PC-3 (cell line): Measurements from ENCODE around the gene FRMPD1. TPM values are rescaled to one million over a fixed set of nuclear protein-coding genes. Genes with fewer than 3 reads are reported as not detected.

Source experiments
- ATAC-seq: fragments of 200-7000 bp; cut with Tn5 transposase; 2 replicates; pipeline ENCODE4 v1.9.1; 2020; ENCODE audit warnings: mild to moderate bottlenecking, moderate library complexity
- BruUV-seq: library from RNA; stranded (reverse); fragments of 400-500 nt; replicated peaks from 2 replicates; lab custom pipeline; 2021; lab: Mats Ljungman, UMichigan
- CTCF ChIA-PET: fragments of 300-600 bp; sonication (Branson Sonifier 250); formaldehyde crosslinking; loops from one replicate; lab custom pipeline; 2022; ENCODE audit warnings: antibody characterized with exemption; lab: Charles Lee
- POLR2A ChIA-PET: fragments of 300-600 bp; sonication (Branson Sonifier 250); formaldehyde crosslinking; loops from one replicate; lab custom pipeline; 2022; ENCODE audit warnings: antibody characterized with exemption; ENCODE audit not compliant: unreplicated experiment; lab: Charles Lee
- DNase-seq: peaks from one replicate; pipeline ENCODE4 v3.0.0-alpha.2; 2015
- H2AFZ ChIP-seq: fragments of 300-600 bp; sonication (generic); 2 replicates; pipeline ENCODE4 v1.6.0; 2016; ENCODE audit warnings: antibody characterized with exemption, low read length
- H3F3A ChIP-seq: fragments of 300-600 bp; sonication (generic); one replicate; pipeline ENCODE4 v1.6.0; 2017; ENCODE audit warnings: antibody characterized with exemption, low read length, control low read depth, mild to moderate bottlenecking; ENCODE audit not compliant: unreplicated experiment
- H3K27ac ChIP-seq: fragments of 300-600 bp; sonication (generic); 2 replicates; pipeline ENCODE4 v1.5.1; 2016; ENCODE audit warnings: mild to moderate bottlenecking, low read length
- H3K27me3 ChIP-seq: fragments of 300-600 bp; sonication (generic); 2 replicates; pipeline ENCODE4 v1.6.1; 2016; ENCODE audit warnings: low read length, mixed read lengths
- H3K36me3 ChIP-seq: fragments of 300-600 bp; sonication (generic); 2 replicates; pipeline ENCODE4 v1.6.1; 2016; ENCODE audit warnings: low read depth, mixed run types, low read length, mixed read lengths
- H3K4me1 ChIP-seq: fragments of 300-600 bp; sonication (generic); 2 replicates; pipeline ENCODE4 v1.5.1; 2016; ENCODE audit warnings: low read length; ENCODE audit not compliant: insufficient read depth
- H3K4me2 ChIP-seq: fragments of 300-600 bp; sonication (generic); 2 replicates; pipeline ENCODE4 v1.6.0; 2016; ENCODE audit warnings: low read length
- H3K4me3 ChIP-seq: fragments of 300-600 bp; sonication (generic); 2 replicates; pipeline ENCODE4 v1.5.1; 2016; ENCODE audit warnings: mild to moderate bottlenecking, low read length, mixed read lengths
- H3K79me2 ChIP-seq: fragments of 300-600 bp; sonication (generic); 2 replicates; pipeline ENCODE4 v1.6.1; 2017; ENCODE audit warnings: low read length, mixed read lengths
- H3K9ac ChIP-seq: fragments of 300-600 bp; sonication (generic); 2 replicates; pipeline ENCODE4 v1.6.0; 2016; ENCODE audit warnings: mild to moderate bottlenecking, low read length
- H3K9me2 ChIP-seq: fragments of 300-600 bp; sonication (generic); replicated peaks from 2 replicates; pipeline ENCODE4 v1.6.1; 2016; ENCODE audit warnings: mixed run types, low read length, mixed read lengths
- H3K9me3 ChIP-seq: fragments of 300-600 bp; sonication (generic); 2 replicates; pipeline ENCODE4 v1.6.1; 2016; ENCODE audit warnings: low read length, mixed read lengths
- H4K20me1 ChIP-seq: fragments of 300-600 bp; sonication (generic); 2 replicates; pipeline ENCODE4 v1.6.1; 2016; ENCODE audit warnings: low read length, mixed read lengths
- EZH2 ChIP-seq: fragments of 300-600 bp; sonication (generic); IDR thresholded peaks from one replicate; pipeline ENCODE4 v1.6.1; 2017; ENCODE audit warnings: antibody characterized with exemption, mild to moderate bottlenecking, low read length; ENCODE audit not compliant: unreplicated experiment
- EZH2phosphoT487 ChIP-seq: fragments of 300-600 bp; sonication (generic); IDR thresholded peaks from 2 replicates; pipeline ENCODE4 v1.6.1; 2018; ENCODE audit warnings: mild to moderate bottlenecking, antibody characterized with exemption, low read length, borderline replicate concordance
- intact Hi-C: fragments of 100-400 bp; cut with micrococcal nuclease; formaldehyde crosslinking; loops from 2 replicates; pipeline ENCODE4 v1.9.0; 2023
- total RNA-seq: library from RNA; depleted of rRNA; stranded (reverse); fragments of >200 nt; gene quantifications from 2 replicates; pipeline ENCODE4 v1.2.3, GENCODE V29; 2014
- TF ChIP-seq, protein P1 (sequence below): fragments of 300-600 bp; sonication (generic); conservative IDR thresholded peaks from 2 replicates; pipeline ENCODE4 v1.5.1; 2017; ENCODE audit warnings: antibody characterized with exemption, low read depth, mild to moderate bottlenecking, low read length

Gene FRMPD1
- total RNA-seq, 1 experiment from 2014 or later = not detected

DNA sequence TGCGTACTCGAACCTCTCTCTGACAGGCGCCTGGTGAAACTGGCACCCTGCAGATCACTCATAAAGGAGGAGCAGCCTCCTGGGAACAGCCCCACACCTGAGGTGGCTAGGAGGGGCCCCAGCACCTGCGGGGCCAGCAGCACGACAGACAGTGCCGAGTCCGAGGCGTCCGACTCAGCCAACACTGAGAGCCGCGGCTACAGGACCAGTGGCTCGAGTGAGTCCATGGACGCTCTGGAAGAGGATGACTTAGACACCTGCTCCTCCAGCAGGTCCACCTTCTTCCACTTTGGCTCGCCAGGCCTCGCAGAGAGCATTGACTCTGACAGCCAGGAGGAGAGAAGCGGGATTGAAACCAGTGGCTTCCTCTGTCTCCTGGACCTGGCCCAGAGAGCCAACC lies 89.4 kb downstream of the FRMPD1 start:
- intact Hi-C loops = no loop called here
- no peaks in the 10 kb centered on the region for H3K9me2 ChIP-seq
- ChIA-PET CTCF (no interaction called here), POLR2A (no interaction called here)
- H3K4me2 ChIP-seq = no peak overlapping the region
- TF ChIP-seq, protein P1, sequence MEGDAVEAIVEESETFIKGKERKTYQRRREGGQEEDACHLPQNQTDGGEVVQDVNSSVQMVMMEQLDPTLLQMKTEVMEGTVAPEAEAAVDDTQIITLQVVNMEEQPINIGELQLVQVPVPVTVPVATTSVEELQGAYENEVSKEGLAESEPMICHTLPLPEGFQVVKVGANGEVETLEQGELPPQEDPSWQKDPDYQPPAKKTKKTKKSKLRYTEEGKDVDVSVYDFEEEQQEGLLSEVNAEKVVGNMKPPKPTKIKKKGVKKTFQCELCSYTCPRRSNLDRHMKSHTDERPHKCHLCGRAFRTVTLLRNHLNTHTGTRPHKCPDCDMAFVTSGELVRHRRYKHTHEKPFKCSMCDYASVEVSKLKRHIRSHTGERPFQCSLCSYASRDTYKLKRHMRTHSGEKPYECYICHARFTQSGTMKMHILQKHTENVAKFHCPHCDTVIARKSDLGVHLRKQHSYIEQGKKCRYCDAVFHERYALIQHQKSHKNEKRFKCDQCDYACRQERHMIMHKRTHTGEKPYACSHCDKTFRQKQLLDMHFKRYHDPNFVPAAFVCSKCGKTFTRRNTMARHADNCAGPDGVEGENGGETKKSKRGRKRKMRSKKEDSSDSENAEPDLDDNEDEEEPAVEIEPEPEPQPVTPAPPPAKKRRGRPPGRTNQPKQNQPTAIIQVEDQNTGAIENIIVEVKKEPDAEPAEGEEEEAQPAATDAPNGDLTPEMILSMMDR = no peak
- no peak for TF ChIP-seq EZH2
- TF ChIP-seq EZH2phosphoT487 = no peak
- H3K27me3 ChIP-seq = no peaks in the 10 kb centered on the region
- no peaks in the 10 kb centered on the region for H3K36me3 ChIP-seq
- no peak overlapping the region for H2AFZ ChIP-seq
- H3K9me3 ChIP-seq = no peaks in the 10 kb centered on the region
- no peaks in the 10 kb centered on the region for H3K4me1 ChIP-seq
- H3K9ac ChIP-seq = no peak overlapping the region
- H4K20me1 ChIP-seq = no peaks in the 10 kb centered on the region
- no peak overlapping the region for H3K4me3 ChIP-seq
- DNase-seq (no peak), ATAC-seq (no peak)
- BruUV-seq = no TSS peak
- H3F3A ChIP-seq = no peaks in the 10 kb centered on the region
- H3K79me2 ChIP-seq = no peaks in the 10 kb centered on the region
- H3K27ac ChIP-seq = no peak overlapping the region

DNA sequence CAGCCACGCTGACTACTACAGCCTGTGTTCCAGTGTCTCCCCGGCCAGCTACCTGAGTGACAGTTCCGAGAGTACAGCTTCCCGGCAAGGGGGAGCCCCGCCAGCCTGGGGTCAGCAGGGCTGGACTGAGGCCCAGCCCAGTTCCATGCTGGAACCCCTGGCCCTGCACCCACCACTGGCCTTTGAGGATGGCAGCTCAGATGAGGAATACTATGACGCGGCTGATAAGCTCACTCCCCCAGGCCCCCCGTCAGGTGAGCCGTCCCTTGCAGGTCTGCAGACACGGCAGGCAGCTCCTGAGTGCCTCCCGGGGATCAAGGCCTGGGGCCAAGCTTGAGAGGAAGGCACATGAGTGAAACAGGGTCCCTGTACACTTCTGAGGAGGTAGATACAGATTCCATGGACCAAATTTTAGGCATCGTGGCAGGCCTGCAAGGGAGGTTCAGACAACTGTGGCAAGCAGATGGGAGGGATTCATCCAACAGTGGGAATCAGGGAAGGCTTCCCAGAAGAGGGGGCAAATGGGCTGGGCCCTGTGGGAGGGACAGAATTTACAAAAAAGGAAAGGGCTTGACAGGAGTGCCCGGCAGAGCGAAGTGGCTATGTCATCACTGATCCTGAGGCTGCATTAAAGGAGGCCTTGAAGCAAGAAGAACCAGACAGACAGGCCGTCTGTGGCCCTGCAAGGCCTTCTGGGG lies 90.0 kb downstream of the FRMPD1 start:
- CTCF ChIA-PET = no interaction called here
- H3K27me3 ChIP-seq = no peaks in the 10 kb centered on the region
- no TSS peak for BruUV-seq
- H3K4me3 ChIP-seq = no peak overlapping the region
- POLR2A ChIA-PET = no interaction called here
- H3K9ac ChIP-seq = no peak overlapping the region
- no peak overlapping the region for H3K27ac ChIP-seq
- no peak overlapping the region for H2AFZ ChIP-seq
- intact Hi-C loops = no loop called here
- no peak overlapping the region for H3K4me2 ChIP-seq
- TF ChIP-seq EZH2 = no peak
- TF ChIP-seq, protein P1 = no peak
- no peak for TF ChIP-seq EZH2phosphoT487
- DNase-seq (no peak), ATAC-seq (no peak)
- H3K36me3 ChIP-seq = no peaks in the 10 kb centered on the region
- no peaks in the 10 kb centered on the region for H3K79me2 ChIP-seq
- no peaks in the 10 kb centered on the region for H3K9me2 ChIP-seq
- H3K4me1 ChIP-seq = no peaks in the 10 kb centered on the region
- no peaks in the 10 kb centered on the region for H3K9me3 ChIP-seq
- H3F3A ChIP-seq = no peaks in the 10 kb centered on the region
- no peaks in the 10 kb centered on the region for H4K20me1 ChIP-seq

- Histone ChIP-seq H3F3A (no peaks in the 10 kb centered on the region), H3K27ac (no peak overlapping the region), H3K9me2 (no peaks in the 10 kb centered on the region), H4K20me1 (no peaks in the 10 kb centered on the region), H3K27me3 (no peaks in the 10 kb centered on the region), H3K4me3 (no peak overlapping the region), H3K36me3 (no peaks in the 10 kb centered on the region), H3K4me2 (no peak overlapping the region), H3K9me3 (no peaks in the 10 kb centered on the region), H3K4me1 (peaks cover 10% of the 10 kb centered on the region), H2AFZ (no peak overlapping the region), H3K79me2 (no peaks in the 10 kb centered on the region), H3K9ac (no peak overlapping the region)
- TF ChIP-seq EZH2 = no peak
- no peak for TF ChIP-seq EZH2phosphoT487
- TF ChIP-seq, protein P1 = no peak
- ATAC-seq = no peak
- BruUV-seq = no TSS peak
- POLR2A ChIA-PET = no interaction called here
- no peak for DNase-seq
- intact Hi-C loops = loop anchor here (5.0 kb wide), 1 partner anchor 616 kb away; no protein-coding TSS in a partner anchor
- CTCF ChIA-PET = no interaction called here
Measured at GRCh38 chr9:37745970-37746369, 95.2 kb downstream of the FRMPD1 start.
